Hepatocyte (in vitro differentiated cells): Measurements from ENCODE around the gene MCM3.

ENCODE experiments used
- EZH2 ChIP-seq: fragments of 200-600 bp; sonication (generic); IDR thresholded peaks from 2 replicates; pipeline ENCODE4 v1.6.1; 2016; ENCODE audit warnings: antibody characterized with exemption, mild to moderate bottlenecking, borderline replicate concordance
- EZH2phosphoT487 ChIP-seq: fragments of 200-600 bp; sonication (generic); IDR thresholded peaks from one replicate; pipeline ENCODE4 v1.6.1; 2018; ENCODE audit warnings: antibody characterized with exemption, mild to moderate bottlenecking, low read depth, moderate library complexity; ENCODE audit not compliant: unreplicated experiment, severe bottlenecking
- TF ChIP-seq, protein P1 (sequence below): fragments of 200-600 bp; sonication (generic); IDR thresholded peaks from 2 replicates; pipeline ENCODE4 v1.5.1; 2016; ENCODE audit warnings: antibody characterized with exemption, mild to moderate bottlenecking; ENCODE audit not compliant: poor library complexity

DNA sequence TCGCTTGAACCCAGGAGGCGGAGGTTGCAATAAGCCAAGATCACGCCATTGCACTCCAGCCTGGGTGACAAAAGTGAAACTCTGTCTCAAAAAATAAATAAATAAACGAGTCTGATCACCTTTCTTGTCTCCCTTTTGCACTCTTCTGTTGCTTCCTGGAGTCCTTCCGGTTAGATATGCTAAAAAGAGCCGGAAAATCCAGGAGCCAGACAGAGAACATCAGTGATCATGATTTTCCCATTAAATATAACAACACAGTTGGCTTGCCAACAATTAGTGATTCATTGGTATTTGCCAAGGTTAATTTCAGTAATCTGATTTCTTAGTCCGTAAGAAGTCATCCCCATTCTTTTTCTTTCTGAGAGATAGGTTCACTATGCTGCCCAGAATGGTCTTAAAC lies 3.7 kb upstream of the MCM3 start:
- TF ChIP-seq, protein P1, sequence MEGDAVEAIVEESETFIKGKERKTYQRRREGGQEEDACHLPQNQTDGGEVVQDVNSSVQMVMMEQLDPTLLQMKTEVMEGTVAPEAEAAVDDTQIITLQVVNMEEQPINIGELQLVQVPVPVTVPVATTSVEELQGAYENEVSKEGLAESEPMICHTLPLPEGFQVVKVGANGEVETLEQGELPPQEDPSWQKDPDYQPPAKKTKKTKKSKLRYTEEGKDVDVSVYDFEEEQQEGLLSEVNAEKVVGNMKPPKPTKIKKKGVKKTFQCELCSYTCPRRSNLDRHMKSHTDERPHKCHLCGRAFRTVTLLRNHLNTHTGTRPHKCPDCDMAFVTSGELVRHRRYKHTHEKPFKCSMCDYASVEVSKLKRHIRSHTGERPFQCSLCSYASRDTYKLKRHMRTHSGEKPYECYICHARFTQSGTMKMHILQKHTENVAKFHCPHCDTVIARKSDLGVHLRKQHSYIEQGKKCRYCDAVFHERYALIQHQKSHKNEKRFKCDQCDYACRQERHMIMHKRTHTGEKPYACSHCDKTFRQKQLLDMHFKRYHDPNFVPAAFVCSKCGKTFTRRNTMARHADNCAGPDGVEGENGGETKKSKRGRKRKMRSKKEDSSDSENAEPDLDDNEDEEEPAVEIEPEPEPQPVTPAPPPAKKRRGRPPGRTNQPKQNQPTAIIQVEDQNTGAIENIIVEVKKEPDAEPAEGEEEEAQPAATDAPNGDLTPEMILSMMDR: no peak
- TF ChIP-seq EZH2: no peak
- TF ChIP-seq EZH2phosphoT487: no peak
